GM19328 (cell line): ENCODE results near the gene PARG.
"Not testable (repeated sequence)": the region's sequence is repeated elsewhere in the genome, so short reads cannot be mapped to it uniquely, and the experiment has no call there.

ENCODE experiments used
- ATAC-seq: cut with Tn5 transposase; IDR thresholded peaks from one replicate; pipeline ENCODE4 v1.9.1; 2021; ENCODE audit warnings: mild to moderate bottlenecking, moderate library complexity; ENCODE audit not compliant: unreplicated experiment

PARG gene

GRCh38 chr10:49831352-49832035 lies 110.3 kb downstream of the PARG start:
- no peak for ATAC-seq

GRCh38 chr10:49830846-49831245 lies 111.0 kb downstream of the PARG start:
- ATAC-seq: no peak

GRCh38 chr10:49830016-49830415 lies 111.8 kb downstream of the PARG start:
- ATAC-seq: no peak

GRCh38 chr10:49827297-49827696 lies 114.5 kb downstream of the PARG start:
- no peak for ATAC-seq

GRCh38 chr10:49819234-49819958 lies 122.4 kb downstream of the PARG start:
- ATAC-seq: no peak

GRCh38 chr10:49817845-49818244 lies 124.0 kb downstream of the PARG start:
- ATAC-seq: no peak

- no peak for ATAC-seq
These were observed 137.8 kb downstream of the PARG start for GRCh38 chr10:49803988-49804387.

- ATAC-seq: no peak
These were observed 143.6 kb downstream of the PARG start for GRCh38 chr10:49798275-49798674.

- no peak for ATAC-seq
These were observed 150.7 kb downstream of the PARG start for GRCh38 chr10:49791100-49791499.

- ATAC-seq: no peak
These were observed 157.1 kb downstream of the PARG start for GRCh38 chr10:49784681-49785080.

GRCh38 chr10:49783645-49784044 lies 158.2 kb downstream of the PARG start:
- ATAC-seq: no peak

- ATAC-seq: no peak
These were observed 160.6 kb downstream of the PARG start for GRCh38 chr10:49781247-49781646.

GRCh38 chr10:49778197-49778596 lies 163.6 kb downstream of the PARG start:
- no peak for ATAC-seq

GRCh38 chr10:49776851-49777250 lies 165.0 kb downstream of the PARG start:
- no peak for ATAC-seq

- no peak for ATAC-seq
These were observed 166.8 kb downstream of the PARG start for GRCh38 chr10:49775014-49775413.

- not testable (repeated sequence) for ATAC-seq
These were observed 168.9 kb downstream of the PARG start for GRCh38 chr10:49772944-49773343.

- ATAC-seq: not testable (repeated sequence)
These were observed 170.8 kb downstream of the PARG start for GRCh38 chr10:49771046-49771445.

GRCh38 chr10:49769692-49770091 lies 172.1 kb downstream of the PARG start:
- ATAC-seq: no peak

- no peak for ATAC-seq
These were observed 173.1 kb downstream of the PARG start for GRCh38 chr10:49768731-49769130.

GRCh38 chr10:49768329-49768728 lies 173.5 kb downstream of the PARG start:
- no peak for ATAC-seq
